CD4-positive, alpha-beta T cell treated with Interleukin-2 at 100 ng/mL for 4 hours (primary cell): ENCODE data around the gene VAMP8.
"Not testable (repeated sequence)": the region's sequence is repeated elsewhere in the genome, so short reads cannot be mapped to it uniquely, and the experiment has no call there.

Experiments
- DNase-seq: peaks from one replicate; pipeline ENCODE4 v3.0.0-alpha.2; 2020; ENCODE audit warnings: low spot score

Gene VAMP8

DNA sequence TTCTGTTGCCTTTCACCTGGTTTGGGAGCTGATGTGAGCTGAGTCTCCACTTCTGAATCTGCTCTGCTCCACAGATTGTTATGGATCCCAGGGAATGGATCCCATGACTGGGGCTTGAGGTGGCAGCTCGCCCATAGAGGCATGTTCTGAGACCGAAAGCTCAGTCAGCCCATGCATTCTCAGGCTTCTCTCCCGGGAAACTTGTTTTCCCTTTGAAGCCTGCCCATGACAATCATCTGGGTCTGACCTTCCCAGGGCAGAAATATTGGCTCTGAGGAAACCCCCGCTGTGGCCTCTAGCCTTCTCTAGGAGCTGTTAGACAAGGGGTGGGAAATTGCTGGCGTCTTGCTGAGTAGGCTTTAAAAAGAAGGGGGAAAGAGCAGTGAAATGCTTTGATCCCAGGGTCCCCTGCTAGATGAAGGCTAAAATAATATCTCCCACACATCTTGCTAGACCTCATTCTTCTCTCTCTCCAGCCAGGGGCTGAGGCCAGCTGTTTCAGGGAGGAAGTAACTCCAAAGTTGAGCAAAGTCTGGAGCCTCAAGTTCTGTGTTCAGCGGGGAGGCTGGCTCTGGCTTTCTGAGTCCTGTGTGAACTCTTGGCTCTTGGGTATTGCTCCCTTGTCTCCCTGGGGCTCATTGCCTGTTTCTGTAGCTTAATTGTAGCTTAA is 2.0 kb downstream of the VAMP8 start:
- DNase-seq: no peak

- no peak for DNase-seq
These were observed 2.8 kb downstream of the VAMP8 start for GRCh38 chr2:85580206-85580605.

DNA sequence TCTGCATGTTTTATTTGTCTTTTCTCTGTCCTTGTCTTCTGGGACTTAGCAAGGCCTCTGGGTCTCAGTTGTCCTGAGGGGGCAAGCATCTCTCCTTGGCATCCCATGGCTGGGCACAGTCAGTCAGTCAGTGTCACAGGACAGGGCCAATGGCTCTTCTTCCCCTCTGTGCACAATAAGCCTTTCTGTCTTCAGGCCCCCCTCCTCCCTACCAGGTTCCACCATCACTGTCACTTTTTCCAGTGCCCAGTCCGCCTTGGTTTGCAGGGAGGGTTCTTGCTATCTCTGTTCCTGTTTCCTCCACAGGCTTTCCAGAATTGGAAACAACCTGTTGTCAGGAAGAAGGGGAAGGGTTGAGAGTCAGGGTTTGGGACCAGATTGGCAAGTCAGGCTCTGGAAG is 5.1 kb downstream of the VAMP8 start:
- DNase-seq: no peak

DNA sequence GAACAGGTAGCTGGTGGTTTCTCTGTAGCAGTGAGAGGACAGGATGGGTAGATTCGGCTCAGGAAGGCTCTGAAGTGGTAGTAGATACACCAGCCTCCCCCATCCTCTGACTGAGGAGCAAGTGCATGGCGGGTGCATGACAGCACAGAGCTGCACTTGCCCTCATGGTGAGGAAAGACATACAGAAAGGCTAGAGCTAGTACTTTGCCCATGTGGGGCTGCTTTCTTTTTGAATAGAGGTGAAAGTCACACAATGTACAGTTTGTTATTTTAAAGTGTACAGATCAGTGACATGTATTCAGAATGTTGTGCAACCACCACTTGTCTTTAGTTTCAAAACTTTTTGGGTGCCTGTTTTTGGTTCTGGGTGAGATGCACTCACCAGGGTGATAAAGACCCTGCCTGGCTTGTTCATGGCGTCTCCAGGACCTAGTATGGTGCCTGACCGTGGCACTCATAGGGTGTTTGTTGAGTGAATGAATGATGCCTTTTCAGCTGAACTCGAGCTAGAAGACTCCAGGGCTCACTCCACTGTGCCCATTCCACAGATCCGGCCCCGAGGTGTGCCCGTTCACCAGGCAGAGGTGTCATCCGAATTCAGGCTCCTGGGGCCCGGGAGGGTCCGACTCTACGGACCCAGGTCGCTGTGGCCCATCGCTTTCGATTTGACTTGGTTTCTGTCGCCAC is 6.4 kb downstream of the VAMP8 start:
- DNase-seq: peak; percentile 40

DNA sequence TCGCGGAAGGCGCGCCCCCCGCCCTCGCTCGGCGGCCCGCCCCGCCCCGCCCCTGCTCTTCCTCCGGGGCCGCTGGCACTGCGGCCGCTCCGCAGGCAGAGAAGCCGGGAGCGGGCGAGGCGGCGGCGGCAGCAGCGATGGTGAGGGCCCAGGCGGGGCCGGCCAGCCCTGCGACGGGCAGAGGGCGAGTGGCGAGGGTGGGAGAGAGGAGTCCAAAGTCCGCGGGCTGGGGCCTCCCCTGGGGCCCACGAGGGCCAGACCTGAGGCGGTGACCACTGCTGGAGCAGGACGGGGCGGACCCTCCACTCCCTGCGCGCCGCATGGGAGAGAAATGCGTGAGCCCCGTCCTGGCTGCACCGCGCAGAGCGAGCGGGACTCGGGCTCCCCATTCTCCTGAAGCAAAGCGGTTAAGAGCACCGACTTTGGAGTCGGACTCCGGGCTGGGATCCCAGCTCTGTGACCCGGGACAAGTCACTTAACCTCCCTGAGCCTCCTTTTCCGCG is 7.0 kb downstream of the VAMP8 start, which contains the start of gene VAMP5:
Gene VAMP5 (plus strand): TSS at position 78 of the 503 bp plus-strand sequence. CDS start 60 bp downstream, at position 138.
- DNase-seq: no peak

GRCh38 chr2:85584857-85585780 is 7.7 kb downstream of the VAMP8 start:
- no peak for DNase-seq

DNA sequence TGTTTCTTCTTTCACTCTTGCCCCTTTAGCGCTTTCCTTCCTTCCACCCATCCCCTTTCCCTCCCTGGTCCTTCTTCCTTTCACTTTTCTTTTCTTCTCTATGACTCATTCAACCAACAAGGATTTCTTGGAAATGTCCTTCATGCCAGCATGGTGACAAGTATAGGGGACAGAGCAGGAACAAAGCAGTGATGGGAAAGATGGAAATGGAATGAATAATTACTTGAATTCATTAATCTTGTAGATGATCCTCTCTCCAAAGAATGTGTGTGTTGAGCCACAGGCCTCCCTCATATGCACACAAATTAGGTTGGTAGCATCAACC is 8.4 kb downstream of the VAMP8 start:
- no peak for DNase-seq

- no peak for DNase-seq
These were observed 10.8 kb downstream of the VAMP8 start for GRCh38 chr2:85588236-85588635.

GRCh38 chr2:85588645-85589044 is 11.3 kb downstream of the VAMP8 start:
- DNase-seq: no peak

DNA sequence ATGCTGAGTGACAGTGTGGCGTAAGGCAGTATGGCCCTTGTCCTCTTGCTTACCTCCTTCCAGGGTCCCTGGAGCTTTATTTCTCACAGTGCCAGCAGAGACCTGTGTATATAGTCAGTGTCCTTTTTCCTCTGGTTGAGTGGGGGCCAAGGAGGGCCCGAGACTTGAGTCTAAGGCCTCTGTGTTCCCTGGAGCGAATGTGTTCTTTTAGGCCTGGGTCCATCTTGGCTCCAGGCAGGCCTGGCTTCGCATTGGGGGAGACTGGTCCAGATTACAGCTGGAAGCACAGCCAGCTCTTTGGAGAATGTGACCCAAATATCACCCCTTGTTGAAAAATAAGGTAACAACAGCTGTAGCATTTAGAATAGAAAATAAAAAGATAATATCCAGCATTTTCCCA is 11.8 kb downstream of the VAMP8 start:
- no peak for DNase-seq

DNA sequence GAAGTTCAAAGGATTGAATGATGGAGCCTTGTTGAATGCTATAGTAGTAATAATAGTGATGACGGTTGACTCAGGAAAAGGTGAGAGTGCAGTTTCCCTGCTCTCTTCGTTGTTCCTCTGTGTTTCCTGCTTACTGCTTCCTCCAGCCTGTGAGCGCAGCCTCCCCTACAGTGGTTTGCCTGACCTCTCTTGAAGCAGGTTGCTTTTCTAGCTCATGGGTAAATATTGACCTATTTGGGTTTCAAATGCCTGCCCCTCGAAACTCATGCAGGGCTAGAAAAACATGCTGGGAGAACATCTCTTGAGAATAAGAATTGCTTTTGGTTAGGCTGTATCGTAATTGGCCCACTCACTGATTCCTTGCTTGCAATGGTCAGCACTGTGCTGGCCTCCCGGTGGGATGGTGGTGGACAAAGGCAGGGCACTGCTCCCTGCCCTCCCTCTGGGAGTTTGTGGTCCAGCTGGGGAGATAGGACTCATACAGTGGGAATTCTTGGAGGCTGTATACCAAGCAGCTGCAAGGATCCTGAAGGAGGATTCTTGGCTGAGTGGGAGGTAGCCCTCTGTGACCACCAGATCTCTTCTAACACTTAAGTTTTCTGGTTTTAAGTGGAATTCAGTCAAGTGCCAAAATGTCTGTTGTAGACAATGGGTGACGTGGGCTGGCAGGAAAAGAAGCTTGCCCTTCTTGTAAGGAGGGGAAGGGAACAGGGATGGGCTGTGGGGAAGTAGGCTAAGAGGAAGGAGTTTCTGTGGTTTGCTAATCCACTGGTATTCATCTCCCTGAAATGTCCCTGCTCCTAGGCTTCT is 12.8 kb downstream of the VAMP8 start:
- no peak for DNase-seq

DNA sequence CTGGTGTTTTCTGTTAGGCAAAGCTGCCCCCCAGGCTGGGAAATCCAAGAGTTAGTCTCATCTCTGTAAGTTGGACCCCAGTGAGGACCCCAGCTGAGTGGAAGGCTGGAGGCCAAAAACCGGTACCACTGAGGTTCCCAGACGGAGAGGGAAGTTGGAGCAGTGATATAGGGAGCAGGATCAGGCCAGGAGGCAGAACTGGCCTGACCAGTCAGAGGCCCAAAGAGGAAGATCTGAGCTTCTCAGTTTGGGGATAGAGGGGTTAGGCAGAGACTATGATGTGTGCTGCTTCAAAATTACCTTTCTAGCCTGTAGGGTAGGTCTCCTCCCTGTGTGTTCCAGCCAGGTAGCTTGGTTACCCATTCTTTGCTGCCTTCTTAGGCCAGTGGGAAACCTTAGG is 13.6 kb downstream of the VAMP8 start:
- DNase-seq: no peak

- DNase-seq: no peak
These were observed 14.2 kb downstream of the VAMP8 start for GRCh38 chr2:85591563-85591962.

GRCh38 chr2:85592299-85592698 is 14.9 kb downstream of the VAMP8 start:
- DNase-seq: not testable (repeated sequence)

- no peak for DNase-seq
These were observed 15.6 kb downstream of the VAMP8 start for GRCh38 chr2:85593023-85593422.

GRCh38 chr2:85594715-85595300 is 17.4 kb downstream of the VAMP8 start:
- DNase-seq: no peak

DNA sequence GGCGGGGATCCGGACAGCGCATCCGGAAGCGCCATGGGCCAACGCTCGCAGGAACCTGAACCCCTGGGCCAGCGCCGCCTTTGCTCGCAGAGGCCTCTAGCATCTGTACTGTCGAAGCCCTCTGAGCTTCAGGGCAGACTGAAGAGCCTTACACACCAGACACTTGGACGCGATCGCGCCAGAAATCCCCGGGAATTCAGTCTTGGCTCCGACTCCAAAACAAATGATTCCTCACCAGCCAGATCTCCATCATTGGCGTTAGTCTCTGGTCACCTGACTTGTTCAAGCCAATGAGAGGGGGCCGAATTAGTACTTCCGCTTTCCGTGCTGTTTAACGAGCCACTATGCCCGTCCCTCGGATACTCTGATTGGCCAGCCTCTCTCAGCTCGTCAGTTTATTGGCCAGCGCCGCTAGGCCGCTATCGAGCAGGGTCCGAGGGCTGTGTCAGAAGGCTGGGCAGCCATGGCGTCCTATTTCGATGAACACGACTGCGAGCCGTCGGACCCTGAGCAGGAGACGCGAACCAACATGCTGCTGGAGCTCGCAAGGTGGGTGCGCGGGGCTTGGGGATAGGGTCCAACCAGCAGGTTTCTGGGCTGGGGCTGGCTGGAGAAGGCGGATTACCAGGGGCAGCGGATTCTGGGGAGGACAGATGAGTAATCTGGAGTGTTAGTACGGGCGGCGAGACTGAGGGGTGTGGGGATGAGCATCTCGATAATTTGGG is 18.1 kb downstream of the VAMP8 start, which contains the start of gene RNF181:
Gene RNF181 (plus strand): TSS at position 445 of the 725 bp plus-strand sequence. CDS start 19 bp downstream, at position 464.
- DNase-seq: peak; percentile 96

GRCh38 chr2:85596026-85596333 is 18.6 kb downstream of the VAMP8 start:
- no peak for DNase-seq

GRCh38 chr2:85596486-85597143 is 19.2 kb downstream of the VAMP8 start:
- DNase-seq: no peak

- no peak for DNase-seq
These were observed 19.9 kb downstream of the VAMP8 start for GRCh38 chr2:85597241-85597640.
